B cell (primary cell): ENCODE data around the gene NPHP4. TPM values are rescaled to one million over a fixed set of nuclear protein-coding genes. Genes with fewer than 3 reads are reported as not detected.

Experiments
- ATAC-seq: fragments of 200-7000 bp; cut with Tn5 transposase; one replicate; pipeline ENCODE4 v1.10.0; 2021; ENCODE audit warnings: low read depth, mild to moderate bottlenecking, moderate number of reproducible peaks, moderate library complexity
- CTCF ChIA-PET: fragments of 350-600 bp; sonication (Branson Sonifier 250); formaldehyde crosslinking; loops from one replicate; lab custom pipeline; 2021; ENCODE audit warnings: antibody characterized with exemption, inconsistent platforms; lab: Charles Lee
- POLR2A ChIA-PET: fragments of 350-600 bp; sonication (Branson Sonifier 250); formaldehyde crosslinking; loops from one replicate; lab custom pipeline; 2021; ENCODE audit warnings: antibody characterized with exemption; lab: Charles Lee
- DNase-seq: peaks from one replicate; pipeline ENCODE4 v3.0.0; 2013
- H2AFZ ChIP-seq: 2 replicates; pipeline ENCODE4 v1.6.1; 2012; ENCODE audit warnings: mild to moderate bottlenecking, low read depth, low read length; ENCODE audit not compliant: insufficient read depth, poor library complexity, severe bottlenecking
- H3K27ac ChIP-seq, 2 donors: 1 replicate in 1 of 2; 2 replicates in 1 of 2; pipeline ENCODE4 v1.5.1; 2012 to 2013; ENCODE audit warnings: low read length in 2 of 2, mild to moderate bottlenecking in 2 of 2, moderate library complexity in 1 of 2
- H3K27me3 ChIP-seq, 4 experiments: fragments of 200-600 bp in 1 of 4; sonication (generic) in 1 of 4; replicated peaks in 1 of 4; 1 replicate in 2 of 4; 2 replicates in 2 of 4; pipeline versions ENCODE4 v1.6.1 to v1.7.0; 2013 to 2016; ENCODE audit warnings: low read length in 3 of 4, mild to moderate bottlenecking in 2 of 4, mixed read lengths in 1 of 4, moderate library complexity in 1 of 4; ENCODE audit not compliant: insufficient read depth in 4 of 4, control insufficient read depth in 3 of 4; ENCODE audit errors: control extremely low read depth in 1 of 4
- H3K36me3 ChIP-seq, 2 experiments: replicated peaks in 1 of 2; 1 replicate in 1 of 2; 2 replicates in 1 of 2; pipeline versions ENCODE4 v1.6.1 to v1.7.1; 2013; ENCODE audit warnings: low read length in 1 of 2; ENCODE audit not compliant: insufficient read depth in 2 of 2, control insufficient read depth in 1 of 2; ENCODE audit errors: control extremely low read depth in 1 of 2, extremely low read depth in 1 of 2
- H3K4me1 ChIP-seq, 2 donors: fragments of 200-600 bp in 1 of 2; sonication (generic) in 1 of 2; 1 replicate in 1 of 2; 2 replicates in 1 of 2; pipeline versions ENCODE4 v1.5.1 to v1.6.1; 2013 to 2017; ENCODE audit warnings: low read length in 2 of 2; ENCODE audit not compliant: control insufficient read depth in 2 of 2, insufficient read depth in 2 of 2
- H3K4me2 ChIP-seq: replicated peaks from 2 replicates; pipeline ENCODE3; 2012; ENCODE audit warnings: mild to moderate bottlenecking, low read depth, low read length; ENCODE audit not compliant: poor library complexity, severe bottlenecking
- H3K4me3 ChIP-seq, 5 experiments: fragments of 200-600 bp in 1 of 5; sonication (generic) in 1 of 5; 1 replicate in 3 of 5; 2 replicates in 2 of 5; pipeline versions ENCODE4 v1.5.1 to v1.7.0; 2011 to 2016; ENCODE audit warnings: low read length in 4 of 5, mild to moderate bottlenecking in 4 of 5, low read depth in 2 of 5, control low read depth in 1 of 5, moderate library complexity in 1 of 5; ENCODE audit not compliant: insufficient read depth in 1 of 5; ENCODE audit errors: control extremely low read depth in 1 of 5, extremely low read depth in 1 of 5
- H3K79me2 ChIP-seq: fragments of 200-600 bp; sonication (generic); one replicate; pipeline ENCODE4 v1.6.0; 2016; ENCODE audit warnings: low read length; ENCODE audit not compliant: control insufficient read depth, insufficient read depth
- H3K9ac ChIP-seq: fragments of 200-600 bp; sonication (generic); 2 replicates; pipeline ENCODE4 v1.6.1; 2017; ENCODE audit warnings: mild to moderate bottlenecking, low read length, moderate library complexity
- H3K9me3 ChIP-seq, 3 donors: one replicate each; pipeline versions ENCODE4 v1.6.1 to v1.7.1; 2013; ENCODE audit warnings: low read length in 2 of 3; ENCODE audit not compliant: control insufficient read depth in 2 of 3, insufficient read depth in 1 of 3; ENCODE audit errors: control extremely low read depth in 1 of 3
- H4K20me1 ChIP-seq: 2 replicates; pipeline ENCODE4 v1.6.0; 2012; ENCODE audit warnings: mild to moderate bottlenecking, low read length; ENCODE audit not compliant: insufficient read depth, control insufficient read depth, poor library complexity, severe bottlenecking
- H3K27ac Mint-ChIP-seq: one replicate; pipeline ENCODE4 v1.8.0; 2021; ENCODE audit warnings: mixed read lengths
- H3K27me3 Mint-ChIP-seq: one replicate; pipeline ENCODE4 v1.8.0; 2021; ENCODE audit warnings: mixed read lengths
- H3K4me1 Mint-ChIP-seq: one replicate; pipeline ENCODE4 v1.8.0; 2021; ENCODE audit warnings: mixed read lengths
- H3K4me3 Mint-ChIP-seq: one replicate; pipeline ENCODE4 v1.8.0; 2021; ENCODE audit warnings: mixed read lengths
- H3K9me3 Mint-ChIP-seq: one replicate; pipeline ENCODE4 v1.8.0; 2022; ENCODE audit warnings: mixed read lengths; ENCODE audit not compliant: insufficient read depth
- EZH2 ChIP-seq: IDR thresholded peaks from 2 replicates; pipeline ENCODE4 v1.6.1; 2012; ENCODE audit warnings: borderline replicate concordance, low read depth, mild to moderate bottlenecking, moderate library complexity, low read length; ENCODE audit not compliant: insufficient read depth, poor library complexity, severe bottlenecking
- WGBS: methylation state at CpG from one replicate; pipeline ENCODE4 v1.1.5; 2013; ENCODE audit warnings: missing lambda C conversion rate; ENCODE audit not compliant: insufficient coverage; 5-methylcytosine and 5-hydroxymethylcytosine counted together
- intact Hi-C: fragments of 100-400 bp; cut with micrococcal nuclease; formaldehyde crosslinking; loops from one replicate; pipeline ENCODE4 v1.10.0; 2022
- polyA plus RNA-seq: library from polyadenylated mRNA; depleted of rRNA; stranded (reverse); fragments of >200 nt; gene quantifications from 2 replicates; pipeline ENCODE4 v1.2.3, GENCODE V29; 2012
- total RNA-seq, 2 donors: library from RNA; stranded (reverse); fragments of 120-200 nt in 1 of 2; gene quantifications; 1 replicate in 1 of 2; 2 replicates in 1 of 2; pipeline versions ENCODE4 v1.2.3 to v1.2.4, GENCODE V29; 2013 to 2022
- TF ChIP-seq, protein P1 (sequence below): fragments of 200-600 bp; IDR thresholded peaks from one replicate; pipeline ENCODE4 v1.8.0; 2022; ENCODE audit warnings: antibody characterized with exemption, mild to moderate bottlenecking

NPHP4 gene
- total and polyA plus RNA-seq, 2 donors (not counting 1 experiment from before 2014, with no cell fraction given), result 6.5 to 14.8 TPM

- ChIA-PET CTCF (no interaction called here), POLR2A (no interaction called here)
- H3K4me2 ChIP-seq, result no peak overlapping the region
- H3K27me3 Mint-ChIP-seq, result no peaks in the 10 kb centered on the region
- no peak for TF ChIP-seq EZH2
- TF ChIP-seq, protein P1, sequence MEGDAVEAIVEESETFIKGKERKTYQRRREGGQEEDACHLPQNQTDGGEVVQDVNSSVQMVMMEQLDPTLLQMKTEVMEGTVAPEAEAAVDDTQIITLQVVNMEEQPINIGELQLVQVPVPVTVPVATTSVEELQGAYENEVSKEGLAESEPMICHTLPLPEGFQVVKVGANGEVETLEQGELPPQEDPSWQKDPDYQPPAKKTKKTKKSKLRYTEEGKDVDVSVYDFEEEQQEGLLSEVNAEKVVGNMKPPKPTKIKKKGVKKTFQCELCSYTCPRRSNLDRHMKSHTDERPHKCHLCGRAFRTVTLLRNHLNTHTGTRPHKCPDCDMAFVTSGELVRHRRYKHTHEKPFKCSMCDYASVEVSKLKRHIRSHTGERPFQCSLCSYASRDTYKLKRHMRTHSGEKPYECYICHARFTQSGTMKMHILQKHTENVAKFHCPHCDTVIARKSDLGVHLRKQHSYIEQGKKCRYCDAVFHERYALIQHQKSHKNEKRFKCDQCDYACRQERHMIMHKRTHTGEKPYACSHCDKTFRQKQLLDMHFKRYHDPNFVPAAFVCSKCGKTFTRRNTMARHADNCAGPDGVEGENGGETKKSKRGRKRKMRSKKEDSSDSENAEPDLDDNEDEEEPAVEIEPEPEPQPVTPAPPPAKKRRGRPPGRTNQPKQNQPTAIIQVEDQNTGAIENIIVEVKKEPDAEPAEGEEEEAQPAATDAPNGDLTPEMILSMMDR, result no peak
- no peaks in the 10 kb centered on the region for H3K9me3 ChIP-seq
- no peak overlapping the region for H3K4me3 ChIP-seq
- intact Hi-C loops, result no loop called here
- no peak overlapping the region for H3K27ac ChIP-seq
- WGBS, result 93% methylated on average over 12 of the region's 12 CpGs
- H3K27ac Mint-ChIP-seq, result no peak overlapping the region
- peaks cover 10% of the 10 kb centered on the region for H3K79me2 ChIP-seq
- H3K9me3 Mint-ChIP-seq, result no peaks in the 10 kb centered on the region
- DNase-seq, result no peak
- H3K4me1 ChIP-seq, result no peaks in the 10 kb centered on the region
- H3K4me3 Mint-ChIP-seq, result no peak overlapping the region
- no peaks in the 10 kb centered on the region for H3K36me3 ChIP-seq
- no peak for ATAC-seq
- H3K4me1 Mint-ChIP-seq, result peaks cover 15% of the 10 kb centered on the region
- H3K27me3 ChIP-seq, result no peaks in the 10 kb centered on the region
- H2AFZ ChIP-seq, result no peak overlapping the region
- no peak overlapping the region for H3K9ac ChIP-seq
- peaks cover 23% of the 10 kb centered on the region for H4K20me1 ChIP-seq
Observed at GRCh38 chr1:6006882-6007281, 14.7 kb upstream of the NPHP4 start.

- TF ChIP-seq, protein P1, result no peak
- no peak for TF ChIP-seq EZH2
- Mint-ChIP-seq H3K9me3 (no peaks in the 10 kb centered on the region), H3K27me3 (no peaks in the 10 kb centered on the region), H3K4me1 (peaks cover 9% of the 10 kb centered on the region), H3K4me3 (no peak overlapping the region), H3K27ac (no peak overlapping the region)
- H3K27ac ChIP-seq, result no peak overlapping the region
- H3K4me3 ChIP-seq, result no peak overlapping the region
- POLR2A ChIA-PET, result no interaction called here
- intact Hi-C loops, result no loop called here
- no peaks in the 10 kb centered on the region for H3K9me3 ChIP-seq
- H3K27me3 ChIP-seq, result no peaks in the 10 kb centered on the region
- H3K79me2 ChIP-seq, result peaks cover 25% of the 10 kb centered on the region
- no peak for DNase-seq
- no peak for ATAC-seq
- H3K4me1 ChIP-seq, result no peaks in the 10 kb centered on the region
- H3K36me3 ChIP-seq, result no peaks in the 10 kb centered on the region
- no peak overlapping the region for H3K4me2 ChIP-seq
- CTCF ChIA-PET, result no interaction called here
- 89% methylated on average over 7 of the region's 10 CpGs for WGBS
- H4K20me1 ChIP-seq, result peaks cover 36% of the 10 kb centered on the region
- no peak overlapping the region for H2AFZ ChIP-seq
- no peak overlapping the region for H3K9ac ChIP-seq
Observed at GRCh38 chr1:6005276-6005917, 13.2 kb upstream of the NPHP4 start.
